ENCODE results near the gene SERGEF. TPM values are rescaled to one million over a fixed set of nuclear protein-coding genes. Genes with fewer than 3 reads are reported as not detected.

SERGEF gene
- total and polyA plus RNA-seq, 2 experiments from 2014 or later = 29.8 to 64.0 TPM

GRCh38 chr11:17741487-17741886 is 271.4 kb downstream of the SERGEF start:
- no peak for TF ChIP-seq CTCF (IDR thresholded peaks at IDR 0.05; ENCODE audit: low read depth, low read length)

DNA sequence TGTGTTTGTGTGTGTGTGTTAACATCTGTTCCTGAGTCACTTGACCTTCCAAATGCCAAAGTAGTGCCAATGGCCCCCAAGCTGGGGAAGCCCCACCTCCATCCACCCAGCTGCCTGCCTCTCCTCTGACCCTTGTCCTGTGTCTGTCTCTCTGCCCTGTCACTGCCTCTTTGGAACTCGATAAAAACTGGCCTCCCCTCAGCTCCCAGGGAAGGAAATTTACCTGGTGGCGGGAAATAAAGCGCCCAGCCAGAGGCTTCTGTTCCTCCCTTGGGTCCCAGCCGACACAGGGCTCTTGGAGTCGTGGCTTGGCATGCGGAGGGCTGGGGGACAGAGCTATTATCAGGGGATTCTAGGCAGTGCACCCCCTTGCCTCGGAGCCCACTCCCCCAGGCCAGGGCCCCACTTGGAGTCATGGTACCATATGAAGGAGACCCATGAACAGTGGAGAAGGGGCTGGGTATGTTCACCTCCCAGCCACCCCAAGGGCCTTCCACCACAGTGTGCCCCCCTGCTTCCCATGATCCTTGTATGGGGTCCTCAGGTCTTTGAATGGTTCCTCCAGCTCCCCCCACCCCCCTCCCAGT is 272.1 kb downstream of the SERGEF start:
- H3K27me3 ChIP-seq = peaks cover 30% of the 10 kb centered on the region

More at GRCh38 chr11:17741487-17741886, 271.4 kb downstream of the SERGEF start:
- Histone ChIP-seq H3K4me3 (no peak overlapping the region), H3K27me3 (peaks cover 22% of the 10 kb centered on the region), H3K4me1 (ENCODE audit: low read depth) (peaks cover 5% of the 10 kb centered on the region), H3K27ac (no peak overlapping the region), H3K36me3 (no peaks in the 10 kb centered on the region), H3K9me3 (ENCODE audit: low read depth) (no peaks in the 10 kb centered on the region)
- no peak for DNase-seq (ENCODE audit: low read depth in 1 of 2, low spot score in 1 of 2)

GRCh38 chr11:17739945-17740338 is 272.9 kb downstream of the SERGEF start:
- Histone ChIP-seq H3K4me1 (ENCODE audit: low read depth) (peaks cover 5% of the 10 kb centered on the region), H3K27ac (no peak overlapping the region), H3K27me3 (peaks cover 37% of the 10 kb centered on the region), H3K36me3 (no peaks in the 10 kb centered on the region), H3K9me3 (ENCODE audit: low read depth) (no peaks in the 10 kb centered on the region), H3K4me3 (no peak overlapping the region)
- no peak for DNase-seq (ENCODE audit: low read depth in 1 of 2, low spot score in 1 of 2)
- TF ChIP-seq CTCF (IDR thresholded peaks at IDR 0.05; ENCODE audit: low read depth, low read length) = no peak

More for the DNA sequence above, 272.1 kb downstream of the SERGEF start:
- DNase-seq (ENCODE audit: low read depth in 1 of 2, low spot score in 1 of 2) = no peak
- Histone ChIP-seq H3K4me1 (ENCODE audit: low read depth) (peaks cover 5% of the 10 kb centered on the region), H3K36me3 (no peaks in the 10 kb centered on the region), H3K27ac (no peak overlapping the region), H3K4me3 (no peak overlapping the region), H3K9me3 (ENCODE audit: low read depth) (no peaks in the 10 kb centered on the region)
- TF ChIP-seq CTCF (IDR thresholded peaks at IDR 0.05; ENCODE audit: low read depth, low read length) = no peak

DNA sequence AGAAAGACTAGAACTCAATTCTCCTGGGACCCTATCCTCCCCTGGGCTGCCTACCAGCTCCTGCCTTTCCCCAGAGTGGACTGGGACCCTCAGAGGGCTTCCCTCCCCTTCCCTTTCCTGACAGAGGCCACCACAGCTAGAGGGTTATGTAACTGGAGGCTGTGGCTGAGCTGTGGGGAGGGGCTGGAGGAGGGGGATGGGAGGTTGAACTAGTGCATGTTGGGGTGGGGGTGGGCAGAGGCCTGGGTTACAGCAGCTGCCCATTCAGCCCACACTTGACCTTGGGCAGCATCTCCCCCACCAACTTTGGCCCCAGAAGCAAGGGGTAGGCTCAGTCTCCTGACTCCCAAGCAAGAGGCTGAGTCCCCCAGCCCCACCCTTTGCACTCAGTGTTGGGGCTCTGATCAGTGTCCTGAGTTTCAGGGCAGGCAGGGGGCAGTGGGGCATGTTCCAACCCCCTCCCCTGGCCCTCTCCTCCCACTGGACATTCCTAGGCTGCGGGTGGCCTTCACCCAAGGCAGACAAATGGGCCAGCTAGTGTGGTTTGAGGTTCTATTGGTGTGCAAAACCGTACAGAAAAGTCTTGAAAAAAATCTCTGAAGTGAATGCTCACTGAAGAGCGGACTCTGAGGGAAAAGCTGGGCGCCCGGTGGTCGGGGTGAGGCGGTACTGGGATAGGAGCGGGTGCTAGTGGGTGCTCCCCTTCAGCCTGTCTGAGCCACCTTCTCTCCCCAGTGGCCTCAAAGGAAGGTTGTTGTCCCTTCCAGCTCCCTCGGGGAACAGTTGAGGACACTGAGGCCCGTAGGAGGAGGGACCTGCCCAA is 274.5 kb downstream of the SERGEF start:
- Histone ChIP-seq H3K36me3 (no peaks in the 10 kb centered on the region), H3K4me1 (ENCODE audit: low read depth) (peaks cover 5% of the 10 kb centered on the region), H3K27ac (no peak overlapping the region), H3K27me3 (peaks cover 42% of the 10 kb centered on the region), H3K4me3 (no peak overlapping the region), H3K9me3 (ENCODE audit: low read depth) (no peaks in the 10 kb centered on the region)
- no peak for DNase-seq (ENCODE audit: low read depth in 1 of 2, low spot score in 1 of 2)
- no peak for TF ChIP-seq CTCF (IDR thresholded peaks at IDR 0.05; ENCODE audit: low read depth, low read length)

Other genes with a start within 250 kb of the SERGEF start
- gene TPH1, start 33.2 kb upstream of the SERGEF start, total RNA-seq = 0.03 and 0.07 TPM in 2 replicates
- 0.12 TPM in 1 of 2 replicates, not detected in the other for gene TPH1, start 33.2 kb upstream of the SERGEF start, polyA plus RNA-seq
- 11.3 and 15.1 TPM in 2 replicates for gene SAAL1, start 93.0 kb upstream of the SERGEF start, total RNA-seq
- gene SAAL1, start 93.0 kb upstream of the SERGEF start, polyA plus RNA-seq = 18.2 and 21.3 TPM in 2 replicates
- gene MRGPRX3, start 119.5 kb upstream of the SERGEF start, total RNA-seq = not detected in 2 replicates
- gene MRGPRX3, start 119.5 kb upstream of the SERGEF start, polyA plus RNA-seq = not detected in 2 replicates
- gene MRGPRX4, start 159.8 kb upstream of the SERGEF start, total RNA-seq = not detected in 2 replicates
- gene MRGPRX4, start 159.8 kb upstream of the SERGEF start, polyA plus RNA-seq = not detected in 2 replicates
- not detected in 2 replicates for gene SAA4, start 223.8 kb upstream of the SERGEF start, total RNA-seq
- gene SAA4, start 223.8 kb upstream of the SERGEF start, polyA plus RNA-seq = 0.20 TPM in 1 of 2 replicates, not detected in the other
- 0.14 TPM in 1 of 2 replicates, not detected in the other for gene SAA2, start 235.6 kb upstream of the SERGEF start, total RNA-seq
- gene SAA2, start 235.6 kb upstream of the SERGEF start, polyA plus RNA-seq = 0.29 and 0.45 TPM in 2 replicates

Measured in cardiac muscle cell (in vitro differentiated cells and primary cell).